Gastrocnemius medialis (tissue), 4 donors: Measurements from ENCODE around the gene POTEC.

Experiments
- CTCF ChIP-seq, 5 experiments: fragments of 450-650 bp in 3 of 5; fragments of 200-600 bp in 2 of 5; sonication (generic) in 2 of 5; IDR thresholded peaks in 4 of 5; conservative IDR thresholded peaks in 1 of 5; 1 replicate in 4 of 5; 2 replicates in 1 of 5; pipeline ENCODE4 v1.5.1; 2016 to 2019; ENCODE audit warnings: antibody characterized with exemption in 5 of 5, mild to moderate bottlenecking in 3 of 5, moderate library complexity in 3 of 5
- POLR2A ChIP-seq, 2 donors: fragments of 450-650 bp; IDR thresholded peaks; one replicate each; pipeline ENCODE4 v1.6.1; 2017; ENCODE audit warnings: antibody characterized with exemption in 2 of 2, mild to moderate bottlenecking in 2 of 2, moderate library complexity in 2 of 2

GRCh38 chr18:14577971-14578370 lies 34.6 kb upstream of the POTEC start:
- TF ChIP-seq POLR2A (IDR thresholded peaks at IDR 0.05) (no peak), CTCF (IDR thresholded peaks at IDR 0.05 in 4 of 5, conservative IDR thresholded peaks at IDR 0.05 in 1 of 5) (no peak)
